GM03348 (cell line): ENCODE data around the gene QARS1.

Source experiments
- DNase-seq: peaks from one replicate; pipeline ENCODE4 v3.0.0; 2012; ENCODE audit warnings: low spot score

Gene QARS1

GRCh38 chr3:49104427-49105291 lies at the start of gene QARS1:
Gene QARS1, minus strand, starts transcription at chr3:49104757. Its CDS starts 24 bp downstream, at chr3:49104733.
- DNase-seq, result peak; percentile 99

GRCh38 chr3:49153349-49153912 lies 48.9 kb upstream of the QARS1 start:
- no peak for DNase-seq

GRCh38 chr3:49151610-49152009 lies 47.1 kb upstream of the QARS1 start:
- DNase-seq, result no peak

GRCh38 chr3:49148159-49148558 lies 43.6 kb upstream of the QARS1 start:
- no peak for DNase-seq

GRCh38 chr3:49140080-49140479 lies 35.5 kb upstream of the QARS1 start:
- DNase-seq, result no peak

GRCh38 chr3:49135499-49135898 lies 30.9 kb upstream of the QARS1 start:
- DNase-seq, result no peak

GRCh38 chr3:49134471-49135265 lies 30.1 kb upstream of the QARS1 start:
- no peak for DNase-seq

GRCh38 chr3:49133226-49133951 lies 28.8 kb upstream of the QARS1 start:
- peak; percentile 94 for DNase-seq

GRCh38 chr3:49132437-49133225 lies 28.1 kb upstream of the QARS1 start, which contains the start of gene LAMB2:
Gene LAMB2, minus strand, starts transcription at chr3:49133050. Its CDS starts 183 bp downstream, at chr3:49132867.
- peak; percentile 89 for DNase-seq

- peak; percentile 14 for DNase-seq
Observed at GRCh38 chr3:49132073-49132436, 27.5 kb upstream of the QARS1 start.

- no peak for DNase-seq
Observed at GRCh38 chr3:49131576-49131975, 27.0 kb upstream of the QARS1 start.

GRCh38 chr3:49131040-49131439 lies 26.5 kb upstream of the QARS1 start:
- DNase-seq, result no peak

GRCh38 chr3:49124991-49125670 lies 20.6 kb upstream of the QARS1 start:
- no peak for DNase-seq

- DNase-seq, result no peak
Observed at GRCh38 chr3:49124203-49124602, 19.6 kb upstream of the QARS1 start.

GRCh38 chr3:49123687-49124086 lies 19.1 kb upstream of the QARS1 start:
- DNase-seq, result no peak

- DNase-seq, result no peak
Observed at GRCh38 chr3:49122886-49123545, 18.5 kb upstream of the QARS1 start.

GRCh38 chr3:49122451-49122850 lies 17.9 kb upstream of the QARS1 start:
- no peak for DNase-seq

GRCh38 chr3:49122022-49122421 lies 17.5 kb upstream of the QARS1 start:
- no peak for DNase-seq

- no peak for DNase-seq
Observed at GRCh38 chr3:49121132-49121736, 16.7 kb upstream of the QARS1 start.
